HCT116 (cell line): Measurements from ENCODE around the gene CLCF1. TPM values are rescaled to one million over a fixed set of nuclear protein-coding genes. Genes with fewer than 3 reads are reported as not detected.

Experiments
- ATAC-seq: fragments of 200-7000 bp; cut with Tn5 transposase; 2 replicates; pipeline ENCODE4 v1.9.1; 2020; ENCODE audit warnings: mild to moderate bottlenecking, moderate library complexity
- BruUV-seq: library from RNA; stranded (reverse); fragments of 400-500 nt; replicated peaks from 2 replicates; lab custom pipeline; 2021; lab: Mats Ljungman, UMichigan
- CTCF ChIA-PET: fragments of 300-600 bp; sonication (Branson Sonifier 250); formaldehyde crosslinking; loops from one replicate; lab custom pipeline; 2021; ENCODE audit warnings: antibody characterized with exemption; lab: Charles Lee
- POLR2A ChIA-PET: fragments of 300-600, 350-600 bp; sonication (Branson Sonifier 250); formaldehyde crosslinking; loops from one replicate; lab custom pipeline; 2021; ENCODE audit warnings: antibody characterized with exemption; lab: Charles Lee
- RAD21 ChIA-PET, 2 experiments: fragments of 300-600 bp; sonication (Branson Sonifier 250); formaldehyde crosslinking; loops; one replicate each; lab custom pipeline; 2023; ENCODE audit warnings: low total read pairs in 2 of 2; ENCODE audit not compliant: uncharacterized antibody in 2 of 2, unreplicated experiment in 2 of 2, low non-redundant PET in 1 of 2; lab: Charles Lee
- DNase-seq: peaks from one replicate; pipeline ENCODE4 v3.0.0-alpha.2; 2010; ENCODE audit warnings: low read depth, low spot score
- H2AFZ ChIP-seq: fragments of 200-600 bp; shearing (Covaris generic), sonication (generic); 2 replicates; pipeline ENCODE4 v1.6.1; 2017; ENCODE audit warnings: low read depth, mixed run types, mixed read lengths, antibody characterized with exemption, low read length; ENCODE audit not compliant: poor library complexity, severe bottlenecking
- H3K27ac ChIP-seq: 2 replicates; pipeline ENCODE4 v1.5.1; 2012; ENCODE audit warnings: low read depth, low read length
- H3K27me3 ChIP-seq: fragments of 200-600 bp; sonication (generic); 2 replicates; pipeline ENCODE4 v1.6.1; 2016; ENCODE audit warnings: mixed run types, low read length, mixed read lengths; ENCODE audit not compliant: insufficient read depth
- H3K36me3 ChIP-seq, 2 experiments: fragments of 200-500 bp in 1 of 2; fragments of 200-600 bp in 1 of 2; sonication (Bioruptor generic) in 1 of 2; sonication (generic) in 1 of 2; 2 replicates each; pipeline versions ENCODE4 v1.5.1 to v1.6.1; 2014 to 2016; ENCODE audit warnings: low read length in 2 of 2, inconsistent platforms in 1 of 2, mixed read lengths in 1 of 2, mixed run types in 1 of 2; ENCODE audit not compliant: insufficient read depth in 2 of 2, control insufficient read depth in 1 of 2
- H3K4me1 ChIP-seq, 2 experiments: fragments of 200-600 bp in 1 of 2; sonication (generic) in 1 of 2; 2 replicates each; pipeline versions ENCODE4 v1.5.1 to v1.6.1; 2012 to 2017; ENCODE audit warnings: low read length in 2 of 2, inconsistent platforms in 1 of 2, mild to moderate bottlenecking in 1 of 2, mixed read lengths in 1 of 2, mixed run types in 1 of 2, moderate library complexity in 1 of 2; ENCODE audit not compliant: insufficient read depth in 2 of 2, control insufficient read depth in 1 of 2
- H3K4me2 ChIP-seq: fragments of 200-600 bp; sonication (generic); 2 replicates; pipeline ENCODE4 v1.6.1; 2017; ENCODE audit warnings: mixed run types, low read length, mixed read lengths
- H3K4me3 ChIP-seq, 2 experiments: fragments of 200-600 bp in 1 of 2; sonication (generic) in 1 of 2; replicated peaks in 1 of 2; 2 replicates each; pipeline ENCODE4 v1.5.1; 2011 to 2016; ENCODE audit warnings: low read length in 2 of 2, control low read depth in 1 of 2, low read depth in 1 of 2, mild to moderate bottlenecking in 1 of 2, mixed read lengths in 1 of 2, mixed run types in 1 of 2
- H3K79me2 ChIP-seq: fragments of 200-600 bp; sonication (generic); 2 replicates; pipeline ENCODE4 v1.6.1; 2017; ENCODE audit warnings: mild to moderate bottlenecking, mixed run types, low read length, moderate library complexity, mixed read lengths; ENCODE audit not compliant: insufficient read depth
- H3K9ac ChIP-seq: fragments of 200-600 bp; sonication (generic); 2 replicates; pipeline ENCODE4 v1.6.1; 2016; ENCODE audit warnings: low read length, mixed read lengths
- H3K9me2 ChIP-seq: fragments of 200-600 bp; sonication (generic), shearing (Covaris generic); 2 replicates; pipeline ENCODE4 v1.6.1; 2017; ENCODE audit warnings: mixed run types, mild to moderate bottlenecking, moderate library complexity; ENCODE audit not compliant: insufficient read depth
- H3K9me3 ChIP-seq, 2 experiments: fragments of 200-500 bp in 1 of 2; fragments of 200-600 bp in 1 of 2; sonication (Bioruptor generic) in 1 of 2; sonication (generic) in 1 of 2; 2 replicates each; pipeline ENCODE4 v1.6.1; 2014 to 2017; ENCODE audit warnings: low read length in 2 of 2, mixed read lengths in 2 of 2, inconsistent platforms in 1 of 2, low read depth in 1 of 2, mild to moderate bottlenecking in 1 of 2, mixed run types in 1 of 2, moderate library complexity in 1 of 2; ENCODE audit not compliant: control insufficient read depth in 1 of 2, insufficient read depth in 1 of 2
- H4K20me1 ChIP-seq: fragments of 200-600 bp; sonication (generic), shearing (Covaris generic); 2 replicates; pipeline ENCODE4 v1.6.1; 2017; ENCODE audit warnings: mixed run types, mild to moderate bottlenecking, moderate library complexity; ENCODE audit not compliant: insufficient read depth
- JUND ChIP-seq: IDR thresholded peaks from 2 replicates; pipeline ENCODE4 v1.6.1; 2012
- POLR2AphosphoS5 ChIP-seq: IDR thresholded peaks from 2 replicates; pipeline ENCODE4 v1.6.1; 2011; ENCODE audit warnings: mild to moderate bottlenecking, low read depth, low read length, moderate library complexity
- TCF7L2 ChIP-seq: IDR thresholded peaks from 2 replicates; pipeline ENCODE4 v1.7.0; 2011; ENCODE audit warnings: borderline replicate concordance, inconsistent platforms; ENCODE audit not compliant: insufficient read depth, insufficient read length; ENCODE audit errors: extremely low read depth
- YY1 ChIP-seq: IDR thresholded peaks from 2 replicates; pipeline ENCODE4 v1.6.1; 2011; ENCODE audit warnings: low read length, low read depth, moderate library complexity, mild to moderate bottlenecking; ENCODE audit not compliant: insufficient replicate concordance; ENCODE audit errors: extremely low read depth
- ZFX ChIP-seq: fragments of 450-650 bp; IDR thresholded peaks from 2 replicates; pipeline ENCODE4 v1.6.1; 2017
- intact Hi-C: fragments of 100-400 bp; cut with micrococcal nuclease; formaldehyde crosslinking; loops from 2 replicates; pipeline ENCODE4 v1.10.0; 2022
- total RNA-seq: library from RNA; stranded (reverse); gene quantifications from one replicate; pipeline ENCODE4 v1.2.1, GENCODE V29; 2021; ENCODE audit not compliant: unreplicated experiment

CLCF1 gene
- total RNA-seq, 1 experiment from 2014 or later = 12.2 TPM

- peak overlapping the region; percentile 83 for H3K27ac ChIP-seq
- H2AFZ ChIP-seq = no peak overlapping the region
- peak overlapping the region; percentile 79 for H3K9ac ChIP-seq
- DNase-seq (peak; percentile 81), ATAC-seq (peak; percentile 95)
- peak overlapping the region; percentile 72 for H3K4me2 ChIP-seq
- peak overlapping the region; percentile 40 to 63 for H3K4me3 ChIP-seq
- no peaks in the 10 kb centered on the region for H3K9me3 ChIP-seq
- intact Hi-C loops = no loop called here
- H3K9me2 ChIP-seq = no peaks in the 10 kb centered on the region
- no peaks in the 10 kb centered on the region for H3K36me3 ChIP-seq
- no peaks in the 10 kb centered on the region for H4K20me1 ChIP-seq
- BruUV-seq = no TSS peak
- ChIA-PET RAD21 (interaction anchor here in 1 of 2 experiments (1.3 kb wide), 1 partner anchor 19 kb away, joined by 4 read pairs; the partner anchor contains the start of gene PPP1CA), CTCF (interaction anchor here (0.5 to 1.7 kb wide), 5 partner anchors 19 to 754 kb away, joined by 3 to 6 read pairs (median 3); partner anchors contain the start of genes PITPNM1 and PPP1CA)
- no peaks in the 10 kb centered on the region for H3K27me3 ChIP-seq
- peaks cover 17 to 40% of the 10 kb centered on the region in 2 experiments; a peak in 3 of 4 replicates for H3K4me1 ChIP-seq
- peak; percentile 35 for TF ChIP-seq TCF7L2
- TF ChIP-seq ZFX = peak; percentile 89
- TF ChIP-seq POLR2AphosphoS5 = peak; percentile 69
- TF ChIP-seq JUND = no peak
- TF ChIP-seq, all 23 proteins: peak for 3
- POLR2A ChIA-PET = interaction anchor here (0.5 to 1.4 kb wide), 2 partner anchors 19 to 73 kb away, joined by 3 to 4 read pairs; partner anchors contain the start of gene PPP1CA
- no peaks in the 10 kb centered on the region for H3K79me2 ChIP-seq
Observed at GRCh38 chr11:67420646-67421429, 47.4 kb upstream of the CLCF1 start.

DNA sequence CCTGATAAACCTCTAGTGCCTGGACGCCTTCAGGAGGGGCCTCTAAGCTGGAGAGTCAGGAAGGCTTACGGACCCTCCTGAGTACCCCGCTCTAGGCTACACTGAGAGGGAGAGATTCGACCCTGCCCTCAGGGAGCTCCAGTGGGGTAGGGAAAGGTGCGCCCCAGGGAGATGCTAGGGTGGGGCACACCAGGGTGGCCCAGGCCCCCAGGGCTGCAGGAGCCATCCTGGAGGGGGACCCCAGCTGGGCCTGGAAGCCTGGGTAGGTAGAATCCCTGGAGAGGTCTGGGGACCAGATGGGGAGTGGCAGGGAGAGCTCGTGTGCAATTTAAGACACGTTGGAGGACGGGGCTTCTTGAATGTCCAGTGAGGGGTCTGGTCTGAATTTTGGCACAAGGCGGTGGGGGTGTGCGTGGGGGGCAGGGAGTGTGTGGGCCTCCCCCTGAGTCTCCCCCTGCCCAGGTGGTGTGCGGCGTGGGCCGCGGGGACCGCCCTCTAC, 46.8 kb upstream of the CLCF1 start:
- DNase-seq (no peak), ATAC-seq (no peak)
- Histone ChIP-seq H4K20me1 (no peaks in the 10 kb centered on the region), H3K4me1 (peaks cover 17 to 45% of the 10 kb centered on the region in 2 experiments; a peak in 3 of 4 replicates), H3K27me3 (no peaks in the 10 kb centered on the region), H3K36me3 (no peaks in the 10 kb centered on the region), H3K79me2 (no peaks in the 10 kb centered on the region), H3K4me3 (peak overlapping the region; percentile 40 to 63), H2AFZ (no peak overlapping the region), H3K9ac (peak overlapping the region; percentile 79), H3K27ac (peak overlapping the region; percentile 83), H3K9me3 (no peaks in the 10 kb centered on the region), H3K9me2 (no peaks in the 10 kb centered on the region), H3K4me2 (peak overlapping the region; percentile 72)
- ChIA-PET CTCF (interaction anchor here (0.5 to 1.7 kb wide), 3 partner anchors 19 to 85 kb away, joined by 3 to 6 read pairs (median 3); partner anchors contain the start of genes PITPNM1 and PPP1CA), RAD21 (interaction anchor here in 1 of 2 experiments (1.3 kb wide), 1 partner anchor 18 kb away, joined by 4 read pairs; the partner anchor contains the start of gene PPP1CA), POLR2A (interaction anchor here (0.5 to 1.4 kb wide), 2 partner anchors 18 to 73 kb away, joined by 3 to 4 read pairs; partner anchors contain the start of gene PPP1CA)
- no TSS peak for BruUV-seq
- no peak for TF ChIP-seq YY1
- intact Hi-C loops = no loop called here
